ENCODE measurements around the gene TEKT2.

- TF ChIP-seq, protein P1, sequence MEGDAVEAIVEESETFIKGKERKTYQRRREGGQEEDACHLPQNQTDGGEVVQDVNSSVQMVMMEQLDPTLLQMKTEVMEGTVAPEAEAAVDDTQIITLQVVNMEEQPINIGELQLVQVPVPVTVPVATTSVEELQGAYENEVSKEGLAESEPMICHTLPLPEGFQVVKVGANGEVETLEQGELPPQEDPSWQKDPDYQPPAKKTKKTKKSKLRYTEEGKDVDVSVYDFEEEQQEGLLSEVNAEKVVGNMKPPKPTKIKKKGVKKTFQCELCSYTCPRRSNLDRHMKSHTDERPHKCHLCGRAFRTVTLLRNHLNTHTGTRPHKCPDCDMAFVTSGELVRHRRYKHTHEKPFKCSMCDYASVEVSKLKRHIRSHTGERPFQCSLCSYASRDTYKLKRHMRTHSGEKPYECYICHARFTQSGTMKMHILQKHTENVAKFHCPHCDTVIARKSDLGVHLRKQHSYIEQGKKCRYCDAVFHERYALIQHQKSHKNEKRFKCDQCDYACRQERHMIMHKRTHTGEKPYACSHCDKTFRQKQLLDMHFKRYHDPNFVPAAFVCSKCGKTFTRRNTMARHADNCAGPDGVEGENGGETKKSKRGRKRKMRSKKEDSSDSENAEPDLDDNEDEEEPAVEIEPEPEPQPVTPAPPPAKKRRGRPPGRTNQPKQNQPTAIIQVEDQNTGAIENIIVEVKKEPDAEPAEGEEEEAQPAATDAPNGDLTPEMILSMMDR (conservative IDR thresholded peaks at IDR 0.05 in 1 of 2, IDR thresholded peaks at IDR 0.05 in 1 of 2; ENCODE audit: low read depth in 1 of 2, low read length in 2 of 2): no peak
- TF ChIP-seq EZH2 (IDR thresholded peaks at IDR 0.05; ENCODE audit: low read length, missing control alignments): no peak
Observed at GRCh38 chr1:36128905-36129206, 45.0 kb downstream of the TEKT2 start.

All from fibroblast of lung (primary cell).